Loucy (cell line): ENCODE results near the gene C19orf67.

ENCODE experiments used
- H2AFZ ChIP-seq: fragments of 200-600 bp; sonication (generic); 2 replicates; pipeline ENCODE4 v1.6.0; 2016; ENCODE audit warnings: antibody characterized with exemption, mild to moderate bottlenecking, low read length, moderate library complexity
- H3F3A ChIP-seq: fragments of 200-600 bp; 2 replicates; pipeline ENCODE4 v1.6.0; 2016; ENCODE audit warnings: antibody characterized with exemption, low read depth, mild to moderate bottlenecking
- H3K27me3 ChIP-seq: fragments of 200-600 bp; sonication (generic); 2 replicates; pipeline ENCODE4 v1.6.1; 2014; ENCODE audit warnings: low read length, mild to moderate bottlenecking; ENCODE audit not compliant: insufficient read depth, poor library complexity, severe bottlenecking
- H3K36me3 ChIP-seq: fragments of 200-600 bp; sonication (generic); 2 replicates; pipeline ENCODE4 v1.6.1; 2016; ENCODE audit warnings: low read length; ENCODE audit not compliant: insufficient read depth
- H3K4me1 ChIP-seq: fragments of 200-600 bp; sonication (generic); 2 replicates; pipeline ENCODE4 v1.5.1; 2014; ENCODE audit warnings: low read length, mild to moderate bottlenecking; ENCODE audit not compliant: insufficient read depth, poor library complexity, severe bottlenecking
- H3K4me2 ChIP-seq: fragments of 200-600 bp; sonication (generic); 2 replicates; pipeline ENCODE4 v1.6.0; 2014; ENCODE audit warnings: antibody characterized with exemption, low read length, low read depth, mild to moderate bottlenecking; ENCODE audit not compliant: poor library complexity, severe bottlenecking
- H3K4me3 ChIP-seq: fragments of 200-600 bp; sonication (generic); 2 replicates; pipeline ENCODE4 v1.5.1; 2014; ENCODE audit warnings: low read length, mild to moderate bottlenecking, mixed read lengths; ENCODE audit not compliant: poor library complexity, severe bottlenecking
- H3K79me2 ChIP-seq: fragments of 200-600 bp; sonication (generic); 2 replicates; pipeline ENCODE4 v1.6.1; 2014; ENCODE audit warnings: low read length; ENCODE audit not compliant: insufficient read depth
- H3K9ac ChIP-seq: fragments of 200-600 bp; sonication (generic); 2 replicates; pipeline ENCODE4 v1.6.0; 2014; ENCODE audit warnings: mild to moderate bottlenecking, low read depth, low read length, moderate library complexity; ENCODE audit not compliant: poor library complexity, severe bottlenecking
- H3K9me2 ChIP-seq: fragments of 200-600 bp; sonication (generic); replicated peaks from 2 replicates; pipeline ENCODE4 v1.6.1; 2016; ENCODE audit warnings: low read depth, low read length, mixed read lengths
- H3K9me3 ChIP-seq: fragments of 200-600 bp; sonication (generic); 2 replicates; pipeline ENCODE4 v1.6.1; 2014; ENCODE audit warnings: mild to moderate bottlenecking, antibody characterized with exemption, low read length, low read depth; ENCODE audit not compliant: insufficient read depth
- H4K20me1 ChIP-seq: fragments of 200-600 bp; sonication (generic); 2 replicates; pipeline ENCODE4 v1.6.0; 2014; ENCODE audit warnings: antibody characterized with exemption, low read length, mild to moderate bottlenecking; ENCODE audit not compliant: insufficient read depth, poor library complexity, severe bottlenecking
- EZH2phosphoT487 ChIP-seq: fragments of 200-600 bp; IDR thresholded peaks from 2 replicates; pipeline ENCODE4 v1.6.1; 2018; ENCODE audit warnings: antibody characterized with exemption, mild to moderate bottlenecking, moderate library complexity, borderline replicate concordance
- TF ChIP-seq, protein P1 (sequence below): fragments of 200-600 bp; sonication (generic); conservative IDR thresholded peaks from 2 replicates; pipeline ENCODE4 v1.5.1; 2014; ENCODE audit warnings: mild to moderate bottlenecking, antibody characterized with exemption, low read length

Gene C19orf67

GRCh38 chr19:14056069-14056666 lies 29.4 kb downstream of the C19orf67 start:
- TF ChIP-seq, protein P1, sequence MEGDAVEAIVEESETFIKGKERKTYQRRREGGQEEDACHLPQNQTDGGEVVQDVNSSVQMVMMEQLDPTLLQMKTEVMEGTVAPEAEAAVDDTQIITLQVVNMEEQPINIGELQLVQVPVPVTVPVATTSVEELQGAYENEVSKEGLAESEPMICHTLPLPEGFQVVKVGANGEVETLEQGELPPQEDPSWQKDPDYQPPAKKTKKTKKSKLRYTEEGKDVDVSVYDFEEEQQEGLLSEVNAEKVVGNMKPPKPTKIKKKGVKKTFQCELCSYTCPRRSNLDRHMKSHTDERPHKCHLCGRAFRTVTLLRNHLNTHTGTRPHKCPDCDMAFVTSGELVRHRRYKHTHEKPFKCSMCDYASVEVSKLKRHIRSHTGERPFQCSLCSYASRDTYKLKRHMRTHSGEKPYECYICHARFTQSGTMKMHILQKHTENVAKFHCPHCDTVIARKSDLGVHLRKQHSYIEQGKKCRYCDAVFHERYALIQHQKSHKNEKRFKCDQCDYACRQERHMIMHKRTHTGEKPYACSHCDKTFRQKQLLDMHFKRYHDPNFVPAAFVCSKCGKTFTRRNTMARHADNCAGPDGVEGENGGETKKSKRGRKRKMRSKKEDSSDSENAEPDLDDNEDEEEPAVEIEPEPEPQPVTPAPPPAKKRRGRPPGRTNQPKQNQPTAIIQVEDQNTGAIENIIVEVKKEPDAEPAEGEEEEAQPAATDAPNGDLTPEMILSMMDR: no peak
- TF ChIP-seq EZH2phosphoT487: no peak
- Histone ChIP-seq H3K27me3 (no peaks in the 10 kb centered on the region), H3K9me2 (no peaks in the 10 kb centered on the region), H3K79me2 (no peaks in the 10 kb centered on the region), H3F3A (no peaks in the 10 kb centered on the region), H3K9ac (no peak overlapping the region), H3K4me3 (no peak overlapping the region), H3K4me1 (no peaks in the 10 kb centered on the region), H3K4me2 (no peak overlapping the region), H3K36me3 (no peaks in the 10 kb centered on the region; the same call in 1 of the 2 replicates), H3K9me3 (no peaks in the 10 kb centered on the region), H4K20me1 (no peaks in the 10 kb centered on the region), H2AFZ (no peak overlapping the region)

GRCh38 chr19:14055396-14055795 lies 30.2 kb downstream of the C19orf67 start:
- no peaks in the 10 kb centered on the region for H3K9me2 ChIP-seq
- H3K4me2 ChIP-seq: no peak overlapping the region
- H3F3A ChIP-seq: no peaks in the 10 kb centered on the region
- no peaks in the 10 kb centered on the region for H3K4me1 ChIP-seq
- TF ChIP-seq, protein P1: no peak
- no peak for TF ChIP-seq EZH2phosphoT487
- no peak overlapping the region for H3K9ac ChIP-seq
- no peaks in the 10 kb centered on the region for H3K27me3 ChIP-seq
- no peak overlapping the region for H2AFZ ChIP-seq
- peaks cover 4% of the 10 kb centered on the region; the same call in 1 of the 2 replicates for H3K36me3 ChIP-seq
- H3K79me2 ChIP-seq: no peaks in the 10 kb centered on the region
- no peaks in the 10 kb centered on the region for H4K20me1 ChIP-seq
- no peak overlapping the region for H3K4me3 ChIP-seq
- H3K9me3 ChIP-seq: no peaks in the 10 kb centered on the region

DNA sequence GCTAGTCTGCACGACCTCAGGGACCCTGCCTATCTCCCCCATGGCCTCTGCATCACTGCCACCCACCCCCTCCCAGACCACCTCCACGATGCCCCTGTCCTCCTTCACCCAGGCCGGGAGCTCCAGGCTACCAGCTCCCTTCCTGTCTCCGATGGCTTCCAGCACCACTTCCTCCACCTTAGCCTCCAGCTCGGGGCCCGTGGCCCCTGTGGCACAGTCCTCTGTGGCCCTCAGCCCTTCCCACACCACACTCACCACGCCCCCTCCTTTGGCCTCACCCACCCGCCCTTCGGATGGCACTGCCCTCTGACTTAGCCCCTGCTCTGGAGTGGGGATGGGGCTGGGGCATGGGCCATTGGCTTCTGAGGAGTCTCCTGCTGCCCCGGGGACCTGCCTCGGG lies 30.9 kb downstream of the C19orf67 start:
- Histone ChIP-seq H2AFZ (no peak overlapping the region), H3K9me3 (no peaks in the 10 kb centered on the region), H3K4me1 (no peaks in the 10 kb centered on the region), H3F3A (no peaks in the 10 kb centered on the region), H3K4me2 (no peak overlapping the region), H3K4me3 (no peak overlapping the region), H3K9me2 (no peaks in the 10 kb centered on the region), H3K9ac (no peak overlapping the region), H4K20me1 (no peaks in the 10 kb centered on the region), H3K27me3 (no peaks in the 10 kb centered on the region), H3K79me2 (no peaks in the 10 kb centered on the region), H3K36me3 (peaks cover 6% of the 10 kb centered on the region; the same call in 1 of the 2 replicates)
- TF ChIP-seq EZH2phosphoT487: no peak
- TF ChIP-seq, protein P1: no peak
